ENCODE data around the gene HIC1. TPM values are rescaled to one million over a fixed set of nuclear protein-coding genes. Genes with fewer than 3 reads are reported as not detected.

The HIC1 gene
- total RNA-seq, 4 donors from 2014 or later = 27.6 to 64.7 (median 50.0) TPM

DNA sequence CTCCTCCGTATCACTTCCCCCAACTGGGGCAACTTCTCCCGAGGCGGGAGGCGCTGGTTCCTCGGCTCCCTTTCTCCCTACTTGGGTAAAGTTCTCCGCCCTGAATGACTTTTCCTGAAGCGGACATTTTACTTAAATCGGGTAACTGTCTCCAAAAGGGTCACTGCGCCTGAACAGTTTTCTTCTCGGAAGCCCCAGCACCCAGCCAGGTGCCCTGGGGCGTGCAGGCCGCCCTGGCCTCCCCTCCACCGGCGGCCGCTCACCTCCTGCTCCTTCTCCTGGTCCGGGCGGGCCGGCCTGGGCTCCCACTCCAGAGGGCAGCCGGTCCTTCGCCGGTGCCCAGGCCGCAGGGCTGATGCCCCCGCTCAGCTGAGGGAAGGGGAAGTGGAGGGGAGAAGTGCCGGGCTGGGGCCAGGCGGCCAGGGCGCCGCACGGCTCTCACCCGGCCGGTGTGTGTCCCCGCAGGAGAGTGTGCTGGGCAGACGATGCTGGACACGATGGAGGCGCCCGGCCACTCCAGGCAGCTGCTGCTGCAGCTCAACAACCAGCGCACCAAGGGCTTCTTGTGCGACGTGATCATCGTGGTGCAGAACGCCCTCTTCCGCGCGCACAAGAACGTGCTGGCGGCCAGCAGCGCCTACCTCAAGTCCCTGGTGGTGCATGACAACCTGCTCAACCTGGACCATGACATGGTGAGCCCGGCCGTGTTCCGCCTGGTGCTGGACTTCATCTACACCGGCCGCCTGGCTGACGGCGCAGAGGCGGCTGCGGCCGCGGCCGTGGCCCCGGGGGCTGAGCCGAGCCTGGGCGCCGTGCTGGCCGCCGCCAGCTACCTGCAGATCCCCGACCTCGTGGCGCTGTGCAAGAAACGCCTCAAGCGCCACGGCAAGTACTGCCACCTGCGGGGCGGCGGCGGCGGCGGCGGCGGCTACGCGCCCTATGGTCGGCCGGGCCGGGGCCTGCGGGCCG, 1.6 kb downstream of the HIC1 start:
- H3K9me3 ChIP-seq = no peaks in the 10 kb centered on the region
- H3K4me3 ChIP-seq = peak overlapping the region; percentile 24 to 69 (median 48)
- 32 to 36% methylated on average over 43 to 81 of the region's 85 CpGs for WGBS, 2 donors
- peaks cover 0 to 84% (median 45%) of the 10 kb centered on the region in 4 donors for H3K4me1 ChIP-seq
- peaks cover 0 to 43% (median 0%) of the 10 kb centered on the region in 3 donors for H3K36me3 ChIP-seq
- H3K27ac ChIP-seq = peak overlapping the region; percentile 49 to 92 (median 91)
- TF ChIP-seq POLR2A (IDR thresholded peaks at IDR 0.05) (no peak), EP300 (IDR thresholded peaks at IDR 0.05) (peak in 1 of 2 donors; percentile 15)
- TF ChIP-seq, protein P1, sequence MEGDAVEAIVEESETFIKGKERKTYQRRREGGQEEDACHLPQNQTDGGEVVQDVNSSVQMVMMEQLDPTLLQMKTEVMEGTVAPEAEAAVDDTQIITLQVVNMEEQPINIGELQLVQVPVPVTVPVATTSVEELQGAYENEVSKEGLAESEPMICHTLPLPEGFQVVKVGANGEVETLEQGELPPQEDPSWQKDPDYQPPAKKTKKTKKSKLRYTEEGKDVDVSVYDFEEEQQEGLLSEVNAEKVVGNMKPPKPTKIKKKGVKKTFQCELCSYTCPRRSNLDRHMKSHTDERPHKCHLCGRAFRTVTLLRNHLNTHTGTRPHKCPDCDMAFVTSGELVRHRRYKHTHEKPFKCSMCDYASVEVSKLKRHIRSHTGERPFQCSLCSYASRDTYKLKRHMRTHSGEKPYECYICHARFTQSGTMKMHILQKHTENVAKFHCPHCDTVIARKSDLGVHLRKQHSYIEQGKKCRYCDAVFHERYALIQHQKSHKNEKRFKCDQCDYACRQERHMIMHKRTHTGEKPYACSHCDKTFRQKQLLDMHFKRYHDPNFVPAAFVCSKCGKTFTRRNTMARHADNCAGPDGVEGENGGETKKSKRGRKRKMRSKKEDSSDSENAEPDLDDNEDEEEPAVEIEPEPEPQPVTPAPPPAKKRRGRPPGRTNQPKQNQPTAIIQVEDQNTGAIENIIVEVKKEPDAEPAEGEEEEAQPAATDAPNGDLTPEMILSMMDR (IDR thresholded peaks at IDR 0.05) = peak in 2 of 5 experiments; percentile 11 to 14
- DNase-seq (ENCODE audit: low spot score in 2 of 2) = no peak
- peaks cover 0 to 24% of the 10 kb centered on the region in 2 donors for H3K27me3 ChIP-seq

DNA sequence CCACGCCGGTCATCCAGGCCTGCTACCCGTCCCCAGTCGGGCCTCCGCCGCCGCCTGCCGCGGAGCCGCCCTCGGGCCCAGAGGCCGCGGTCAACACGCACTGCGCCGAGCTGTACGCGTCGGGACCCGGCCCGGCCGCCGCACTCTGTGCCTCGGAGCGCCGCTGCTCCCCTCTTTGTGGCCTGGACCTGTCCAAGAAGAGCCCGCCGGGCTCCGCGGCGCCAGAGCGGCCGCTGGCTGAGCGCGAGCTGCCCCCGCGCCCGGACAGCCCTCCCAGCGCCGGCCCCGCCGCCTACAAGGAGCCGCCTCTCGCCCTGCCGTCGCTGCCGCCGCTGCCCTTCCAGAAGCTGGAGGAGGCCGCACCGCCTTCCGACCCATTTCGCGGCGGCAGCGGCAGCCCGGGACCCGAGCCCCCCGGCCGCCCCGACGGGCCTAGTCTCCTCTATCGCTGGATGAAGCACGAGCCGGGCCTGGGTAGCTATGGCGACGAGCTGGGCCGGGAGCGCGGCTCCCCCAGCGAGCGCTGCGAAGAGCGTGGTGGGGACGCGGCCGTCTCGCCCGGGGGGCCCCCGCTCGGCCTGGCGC, 2.4 kb downstream of the HIC1 start:
- Histone ChIP-seq H3K4me3 (peak overlapping the region in 3 of 4 donors; percentile 9 to 69 (median 49)), H3K27me3 (peaks cover 0 to 21% of the 10 kb centered on the region in 2 donors), H3K27ac (peak overlapping the region; percentile 49 to 92 (median 71)), H3K9me3 (no peaks in the 10 kb centered on the region), H3K4me1 (peaks cover 0 to 85% (median 45%) of the 10 kb centered on the region in 4 donors), H3K36me3 (peaks cover 0 to 51% (median 0%) of the 10 kb centered on the region in 3 donors)
- WGBS, 2 donors = 13 to 33% methylated on average over 17 to 42 of the region's 81 CpGs
- no peak for TF ChIP-seq EP300 (IDR thresholded peaks at IDR 0.05)
- no peak for TF ChIP-seq POLR2A (IDR thresholded peaks at IDR 0.05)
- TF ChIP-seq, protein P1 (IDR thresholded peaks at IDR 0.05) = no peak
- DNase-seq (ENCODE audit: low spot score in 2 of 2) = no peak

DNA sequence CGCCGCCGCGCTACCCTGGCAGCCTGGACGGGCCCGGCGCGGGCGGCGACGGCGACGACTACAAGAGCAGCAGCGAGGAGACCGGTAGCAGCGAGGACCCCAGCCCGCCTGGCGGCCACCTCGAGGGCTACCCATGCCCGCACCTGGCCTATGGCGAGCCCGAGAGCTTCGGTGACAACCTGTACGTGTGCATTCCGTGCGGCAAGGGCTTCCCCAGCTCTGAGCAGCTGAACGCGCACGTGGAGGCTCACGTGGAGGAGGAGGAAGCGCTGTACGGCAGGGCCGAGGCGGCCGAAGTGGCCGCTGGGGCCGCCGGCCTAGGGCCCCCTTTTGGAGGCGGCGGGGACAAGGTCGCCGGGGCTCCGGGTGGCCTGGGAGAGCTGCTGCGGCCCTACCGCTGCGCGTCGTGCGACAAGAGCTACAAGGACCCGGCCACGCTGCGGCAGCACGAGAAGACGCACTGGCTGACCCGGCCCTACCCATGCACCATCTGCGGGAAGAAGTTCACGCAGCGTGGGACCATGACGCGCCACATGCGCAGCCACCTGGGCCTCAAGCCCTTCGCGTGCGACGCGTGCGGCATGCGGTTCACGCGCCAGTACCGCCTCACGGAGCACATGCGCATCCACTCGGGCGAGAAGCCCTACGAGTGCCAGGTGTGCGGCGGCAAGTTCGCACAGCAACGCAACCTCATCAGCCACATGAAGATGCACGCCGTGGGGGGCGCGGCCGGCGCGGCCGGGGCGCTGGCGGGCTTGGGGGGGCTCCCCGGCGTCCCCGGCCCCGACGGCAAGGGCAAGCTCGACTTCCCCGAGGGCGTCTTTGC, 3.1 kb downstream of the HIC1 start:
- Histone ChIP-seq H3K4me1 (peaks cover 0 to 91% (median 49%) of the 10 kb centered on the region in 4 donors), H3K9me3 (no peaks in the 10 kb centered on the region), H3K36me3 (peaks cover 0 to 58% (median 0%) of the 10 kb centered on the region in 3 donors), H3K4me3 (peak overlapping the region in 3 of 4 donors; percentile 46 to 69 (median 49)), H3K27me3 (peaks cover 0 to 26% of the 10 kb centered on the region in 2 donors), H3K27ac (peak overlapping the region; percentile 76 to 92 (median 92))
- 37 to 50% methylated on average over 40 to 53 of the region's 98 CpGs for WGBS, 2 donors
- DNase-seq (ENCODE audit: low spot score in 2 of 2) = no peak
- TF ChIP-seq POLR2A (IDR thresholded peaks at IDR 0.05) (no peak), EP300 (IDR thresholded peaks at IDR 0.05) (peak in 1 of 2 donors; percentile 49)
- TF ChIP-seq, protein P1 (IDR thresholded peaks at IDR 0.05) = no peak

DNA sequence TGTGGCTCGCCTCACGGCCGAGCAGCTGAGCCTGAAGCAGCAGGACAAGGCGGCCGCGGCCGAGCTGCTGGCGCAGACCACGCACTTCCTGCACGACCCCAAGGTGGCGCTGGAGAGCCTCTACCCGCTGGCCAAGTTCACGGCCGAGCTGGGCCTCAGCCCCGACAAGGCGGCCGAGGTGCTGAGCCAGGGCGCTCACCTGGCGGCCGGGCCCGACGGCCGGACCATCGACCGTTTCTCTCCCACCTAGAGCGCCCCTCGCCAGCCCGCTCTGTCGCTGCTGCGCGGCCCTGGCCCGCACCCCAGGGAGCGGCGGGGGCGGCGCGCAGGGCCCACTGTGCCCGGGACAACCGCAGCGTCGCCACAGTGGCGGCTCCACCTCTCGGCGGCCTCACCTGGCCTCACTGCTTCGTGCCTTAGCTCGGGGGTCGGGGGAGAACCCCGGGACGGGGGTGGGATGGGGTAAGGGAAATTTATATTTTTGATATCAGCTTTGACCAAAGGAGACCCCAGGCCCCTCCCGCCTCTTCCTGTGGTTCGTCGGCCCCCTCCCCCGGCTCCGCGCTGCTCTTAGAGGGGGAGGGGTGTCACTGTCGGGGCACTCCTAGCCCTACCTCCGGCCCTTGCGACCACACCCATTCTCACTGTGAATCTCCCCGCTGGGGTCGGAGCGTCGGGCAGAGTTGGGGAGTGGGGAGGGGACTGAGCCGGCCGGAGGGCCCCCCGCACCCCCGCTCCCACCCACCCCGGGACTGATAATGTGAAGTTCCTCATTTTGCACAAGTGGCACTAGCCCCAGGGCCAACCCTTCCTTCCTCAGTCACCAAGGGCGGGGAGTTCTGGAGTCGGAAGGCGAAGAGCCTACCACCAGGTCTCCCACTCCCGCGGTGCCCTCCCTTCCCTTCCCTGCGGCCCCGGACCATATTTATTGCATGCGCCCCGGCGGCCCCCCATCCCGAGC, 4.0 kb downstream of the HIC1 start:
- DNase-seq (ENCODE audit: low spot score in 2 of 2) = peak; percentile 69 to 72
- Histone ChIP-seq H3K36me3 (peaks cover 0 to 67% (median 0%) of the 10 kb centered on the region in 3 donors), H3K4me1 (peaks cover 0 to 91% (median 56%) of the 10 kb centered on the region in 4 donors), H3K27ac (peak overlapping the region; percentile 76 to 92 (median 92)), H3K9me3 (no peaks in the 10 kb centered on the region), H3K4me3 (peak overlapping the region in 3 of 4 donors; percentile 13 to 69 (median 46)), H3K27me3 (peaks cover 0 to 26% of the 10 kb centered on the region in 2 donors)
- WGBS, 2 donors = 22% methylated on average over 26 to 28 of the region's 78 CpGs
- TF ChIP-seq EP300 (IDR thresholded peaks at IDR 0.05) (no peak), POLR2A (IDR thresholded peaks at IDR 0.05) (no peak)
- TF ChIP-seq, protein P1 (IDR thresholded peaks at IDR 0.05) = peak; percentile 64 to 92 (median 72)
